Measurements from ENCODE around the gene ENPP6. TPM values are rescaled to one million over a fixed set of nuclear protein-coding genes. Genes with fewer than 3 reads are reported as not detected.

ENPP6 gene
- total and polyA plus RNA-seq, 2 experiments from 2014 or later: 0.11 TPM; not detected in 1

DNA sequence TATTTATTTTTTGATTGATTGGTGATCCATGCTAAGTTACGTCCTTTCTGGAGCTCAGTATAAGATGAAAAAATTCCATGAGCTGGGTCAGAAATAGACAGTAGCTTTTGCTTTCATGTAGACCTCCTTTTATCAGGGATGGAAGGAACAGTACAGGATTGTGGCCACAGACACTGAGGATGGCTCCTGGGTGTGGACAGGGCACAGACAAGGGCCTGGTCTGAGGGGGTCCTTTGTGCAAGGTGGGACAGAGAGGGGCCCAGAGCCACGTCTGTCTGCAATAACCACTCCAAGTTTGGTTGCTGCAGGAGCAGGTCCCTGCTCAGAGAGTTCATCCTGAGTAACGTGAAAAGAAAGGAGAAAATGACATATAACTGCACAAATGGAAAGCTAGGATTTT lies 127.1 kb downstream of the ENPP6 start:
- Histone ChIP-seq H3K4me3 (no peak overlapping the region), H3K79me2 (replicated peaks; ENCODE audit: insufficient read depth) (no peaks in the 10 kb centered on the region), H3F3A (replicated peaks; ENCODE audit: low read depth) (no peaks in the 10 kb centered on the region), H3K27ac (ENCODE audit: low read depth) (no peak overlapping the region), H3K4me2 (no peak overlapping the region), H3K36me3 (ENCODE audit: insufficient read depth) (no peaks in the 10 kb centered on the region), H3K9me2 (ENCODE audit: insufficient read depth) (no peaks in the 10 kb centered on the region), H2AFZ (no peak overlapping the region), H4K20me1 (replicated peaks; ENCODE audit: insufficient read depth) (no peaks in the 10 kb centered on the region), H3K4me1 (ENCODE audit: insufficient read depth) (no peaks in the 10 kb centered on the region), H3K27me3 (ENCODE audit: insufficient read depth) (no peaks in the 10 kb centered on the region)
- TF ChIP-seq ZNF114 (CRISPR knock-in tag; IDR thresholded peaks at IDR 0.05) (no peak), POLR2AphosphoS5 (IDR thresholded peaks at IDR 0.05; ENCODE audit: low read depth) (no peak)
- TF ChIP-seq, protein P1, sequence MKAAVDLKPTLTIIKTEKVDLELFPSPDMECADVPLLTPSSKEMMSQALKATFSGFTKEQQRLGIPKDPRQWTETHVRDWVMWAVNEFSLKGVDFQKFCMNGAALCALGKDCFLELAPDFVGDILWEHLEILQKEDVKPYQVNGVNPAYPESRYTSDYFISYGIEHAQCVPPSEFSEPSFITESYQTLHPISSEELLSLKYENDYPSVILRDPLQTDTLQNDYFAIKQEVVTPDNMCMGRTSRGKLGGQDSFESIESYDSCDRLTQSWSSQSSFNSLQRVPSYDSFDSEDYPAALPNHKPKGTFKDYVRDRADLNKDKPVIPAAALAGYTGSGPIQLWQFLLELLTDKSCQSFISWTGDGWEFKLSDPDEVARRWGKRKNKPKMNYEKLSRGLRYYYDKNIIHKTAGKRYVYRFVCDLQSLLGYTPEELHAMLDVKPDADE (IDR thresholded peaks at IDR 0.05): no peak
- TF ChIP-seq, protein P2, sequence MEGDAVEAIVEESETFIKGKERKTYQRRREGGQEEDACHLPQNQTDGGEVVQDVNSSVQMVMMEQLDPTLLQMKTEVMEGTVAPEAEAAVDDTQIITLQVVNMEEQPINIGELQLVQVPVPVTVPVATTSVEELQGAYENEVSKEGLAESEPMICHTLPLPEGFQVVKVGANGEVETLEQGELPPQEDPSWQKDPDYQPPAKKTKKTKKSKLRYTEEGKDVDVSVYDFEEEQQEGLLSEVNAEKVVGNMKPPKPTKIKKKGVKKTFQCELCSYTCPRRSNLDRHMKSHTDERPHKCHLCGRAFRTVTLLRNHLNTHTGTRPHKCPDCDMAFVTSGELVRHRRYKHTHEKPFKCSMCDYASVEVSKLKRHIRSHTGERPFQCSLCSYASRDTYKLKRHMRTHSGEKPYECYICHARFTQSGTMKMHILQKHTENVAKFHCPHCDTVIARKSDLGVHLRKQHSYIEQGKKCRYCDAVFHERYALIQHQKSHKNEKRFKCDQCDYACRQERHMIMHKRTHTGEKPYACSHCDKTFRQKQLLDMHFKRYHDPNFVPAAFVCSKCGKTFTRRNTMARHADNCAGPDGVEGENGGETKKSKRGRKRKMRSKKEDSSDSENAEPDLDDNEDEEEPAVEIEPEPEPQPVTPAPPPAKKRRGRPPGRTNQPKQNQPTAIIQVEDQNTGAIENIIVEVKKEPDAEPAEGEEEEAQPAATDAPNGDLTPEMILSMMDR (conservative IDR thresholded peaks at IDR 0.05; ENCODE audit: low read depth in 2 of 2): no peak
- peaks cover 5% of the 10 kb centered on the region; the same call in 2 of the 3 replicates for H3K9me3 Mint-ChIP-seq
- no peak overlapping the region for H3K27ac Mint-ChIP-seq
- H3K27me3 Mint-ChIP-seq (ENCODE audit: insufficient read depth, low read depth, poor library complexity): peaks cover 2% of the 10 kb centered on the region
- ATAC-seq (no peak), DNase-seq (ENCODE audit: low spot score) (no peak)
- H3K4me1 Mint-ChIP-seq: no peaks in the 10 kb centered on the region
- H3K36me3 Mint-ChIP-seq (ENCODE audit: low read depth): no peaks in the 10 kb centered on the region
- H3K4me3 Mint-ChIP-seq: no peak overlapping the region

DNA sequence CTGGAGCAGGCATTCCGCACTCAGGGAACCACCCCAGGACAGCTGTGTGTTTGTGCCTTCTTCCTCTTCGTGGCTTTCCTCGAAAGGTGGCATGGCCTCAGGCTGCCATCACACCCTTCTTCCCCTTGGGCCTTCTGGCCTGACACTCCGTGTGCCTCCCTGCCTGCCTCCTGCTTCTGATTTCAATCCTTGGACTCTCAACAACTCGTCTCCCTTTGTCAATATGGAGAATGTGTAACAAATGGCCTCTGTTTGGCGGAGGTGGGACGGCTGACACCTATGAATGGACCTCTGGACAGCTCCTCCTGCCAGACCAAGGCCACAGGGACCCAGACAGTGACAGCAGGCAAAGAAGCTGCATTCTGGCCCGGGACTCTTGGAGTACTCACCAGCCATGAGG lies 137.0 kb downstream of the ENPP6 start:
- H2AFZ ChIP-seq: no peak overlapping the region
- ATAC-seq (no peak), DNase-seq (ENCODE audit: low spot score) (no peak)
- Mint-ChIP-seq H3K27ac (no peak overlapping the region), H3K4me3 (no peak overlapping the region), H3K36me3 (ENCODE audit: low read depth) (no peaks in the 10 kb centered on the region), H3K4me1 (no peaks in the 10 kb centered on the region; the same call in 2 of the 3 replicates), H3K27me3 (ENCODE audit: insufficient read depth, low read depth, poor library complexity) (peaks cover 4% of the 10 kb centered on the region), H3K9me3 (no peaks in the 10 kb centered on the region)
- no peak overlapping the region for H3K4me3 ChIP-seq
- no peaks in the 10 kb centered on the region for H4K20me1 ChIP-seq (replicated peaks; ENCODE audit: insufficient read depth)
- no peaks in the 10 kb centered on the region for H3K36me3 ChIP-seq (ENCODE audit: insufficient read depth)
- H3K9me2 ChIP-seq (ENCODE audit: insufficient read depth): peaks cover 17% of the 10 kb centered on the region; the same call in 1 of the 2 replicates
- no peaks in the 10 kb centered on the region for H3K27me3 ChIP-seq (ENCODE audit: insufficient read depth)
- H3F3A ChIP-seq (replicated peaks; ENCODE audit: low read depth): no peaks in the 10 kb centered on the region
- H3K4me2 ChIP-seq: no peak overlapping the region
- H3K27ac ChIP-seq (ENCODE audit: low read depth): no peak overlapping the region
- H3K79me2 ChIP-seq (replicated peaks; ENCODE audit: insufficient read depth): no peaks in the 10 kb centered on the region
- no peaks in the 10 kb centered on the region for H3K4me1 ChIP-seq (ENCODE audit: insufficient read depth)
- TF ChIP-seq, protein P3, sequence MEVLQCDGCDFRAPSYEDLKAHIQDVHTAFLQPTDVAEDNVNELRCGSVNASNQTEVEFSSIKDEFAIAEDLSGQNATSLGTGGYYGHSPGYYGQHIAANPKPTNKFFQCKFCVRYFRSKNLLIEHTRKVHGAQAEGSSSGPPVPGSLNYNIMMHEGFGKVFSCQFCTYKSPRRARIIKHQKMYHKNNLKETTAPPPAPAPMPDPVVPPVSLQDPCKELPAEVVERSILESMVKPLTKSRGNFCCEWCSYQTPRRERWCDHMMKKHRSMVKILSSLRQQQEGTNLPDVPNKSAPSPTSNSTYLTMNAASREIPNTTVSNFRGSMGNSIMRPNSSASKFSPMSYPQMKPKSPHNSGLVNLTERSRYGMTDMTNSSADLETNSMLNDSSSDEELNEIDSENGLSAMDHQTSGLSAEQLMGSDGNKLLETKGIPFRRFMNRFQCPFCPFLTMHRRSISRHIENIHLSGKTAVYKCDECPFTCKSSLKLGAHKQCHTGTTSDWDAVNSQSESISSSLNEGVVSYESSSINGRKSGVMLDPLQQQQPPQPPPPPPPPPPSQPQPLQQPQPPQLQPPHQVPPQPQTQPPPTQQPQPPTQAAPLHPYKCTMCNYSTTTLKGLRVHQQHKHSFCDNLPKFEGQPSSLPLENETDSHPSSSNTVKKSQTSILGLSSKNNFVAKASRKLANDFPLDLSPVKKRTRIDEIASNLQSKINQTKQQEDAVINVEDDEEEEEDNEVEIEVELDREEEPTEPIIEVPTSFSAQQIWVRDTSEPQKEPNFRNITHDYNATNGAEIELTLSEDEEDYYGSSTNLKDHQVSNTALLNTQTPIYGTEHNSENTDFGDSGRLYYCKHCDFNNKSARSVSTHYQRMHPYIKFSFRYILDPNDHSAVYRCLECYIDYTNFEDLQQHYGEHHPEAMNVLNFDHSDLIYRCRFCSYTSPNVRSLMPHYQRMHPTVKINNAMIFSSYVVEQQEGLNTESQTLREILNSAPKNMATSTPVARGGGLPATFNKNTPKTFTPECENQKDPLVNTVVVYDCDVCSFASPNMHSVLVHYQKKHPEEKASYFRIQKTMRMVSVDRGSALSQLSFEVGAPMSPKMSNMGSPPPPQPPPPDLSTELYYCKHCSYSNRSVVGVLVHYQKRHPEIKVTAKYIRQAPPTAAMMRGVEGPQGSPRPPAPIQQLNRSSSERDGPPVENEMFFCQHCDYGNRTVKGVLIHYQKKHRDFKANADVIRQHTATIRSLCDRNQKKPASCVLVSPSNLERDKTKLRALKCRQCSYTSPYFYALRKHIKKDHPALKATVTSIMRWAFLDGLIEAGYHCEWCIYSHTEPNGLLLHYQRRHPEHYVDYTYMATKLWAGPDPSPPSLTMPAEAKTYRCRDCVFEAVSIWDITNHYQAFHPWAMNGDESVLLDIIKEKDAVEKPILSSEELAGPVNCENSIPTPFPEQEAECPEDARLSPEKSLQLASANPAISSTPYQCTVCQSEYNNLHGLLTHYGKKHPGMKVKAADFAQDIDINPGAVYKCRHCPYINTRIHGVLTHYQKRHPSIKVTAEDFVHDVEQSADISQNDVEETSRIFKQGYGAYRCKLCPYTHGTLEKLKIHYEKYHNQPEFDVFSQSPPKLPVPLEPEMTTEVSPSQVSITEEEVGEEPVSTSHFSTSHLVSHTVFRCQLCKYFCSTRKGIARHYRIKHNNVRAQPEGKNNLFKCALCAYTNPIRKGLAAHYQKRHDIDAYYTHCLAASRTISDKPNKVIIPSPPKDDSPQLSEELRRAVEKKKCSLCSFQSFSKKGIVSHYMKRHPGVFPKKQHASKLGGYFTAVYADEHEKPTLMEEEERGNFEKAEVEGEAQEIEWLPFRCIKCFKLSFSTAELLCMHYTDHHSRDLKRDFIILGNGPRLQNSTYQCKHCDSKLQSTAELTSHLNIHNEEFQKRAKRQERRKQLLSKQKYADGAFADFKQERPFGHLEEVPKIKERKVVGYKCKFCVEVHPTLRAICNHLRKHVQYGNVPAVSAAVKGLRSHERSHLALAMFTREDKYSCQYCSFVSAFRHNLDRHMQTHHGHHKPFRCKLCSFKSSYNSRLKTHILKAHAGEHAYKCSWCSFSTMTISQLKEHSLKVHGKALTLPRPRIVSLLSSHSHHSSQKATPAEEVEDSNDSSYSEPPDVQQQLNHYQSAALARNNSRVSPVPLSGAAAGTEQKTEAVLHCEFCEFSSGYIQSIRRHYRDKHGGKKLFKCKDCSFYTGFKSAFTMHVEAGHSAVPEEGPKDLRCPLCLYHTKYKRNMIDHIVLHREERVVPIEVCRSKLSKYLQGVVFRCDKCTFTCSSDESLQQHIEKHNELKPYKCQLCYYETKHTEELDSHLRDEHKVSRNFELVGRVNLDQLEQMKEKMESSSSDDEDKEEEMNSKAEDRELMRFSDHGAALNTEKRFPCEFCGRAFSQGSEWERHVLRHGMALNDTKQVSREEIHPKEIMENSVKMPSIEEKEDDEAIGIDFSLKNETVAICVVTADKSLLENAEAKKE (CRISPR knock-in tag; IDR thresholded peaks at IDR 0.05): no peak
- no peak for TF ChIP-seq ZNF331 (CRISPR knock-in tag; IDR thresholded peaks at IDR 0.05; ENCODE audit: low read depth)
- TF ChIP-seq EZH2phosphoT487 (IDR thresholded peaks at IDR 0.05; ENCODE audit: unreplicated experiment): no peak
- no peak for TF ChIP-seq ZNF114 (CRISPR knock-in tag; IDR thresholded peaks at IDR 0.05)
- TF ChIP-seq, protein P2 (conservative IDR thresholded peaks at IDR 0.05; ENCODE audit: low read depth in 2 of 2): no peak
- TF ChIP-seq CREB1 (CRISPR knock-in tag; IDR thresholded peaks at IDR 0.05; ENCODE audit: low read depth): no peak
- TF ChIP-seq STAT1 (IDR thresholded peaks at IDR 0.05; ENCODE audit: unreplicated experiment): no peak
- TF ChIP-seq NANOG (IDR thresholded peaks at IDR 0.05; ENCODE audit: borderline replicate concordance): no peak
- no peak for TF ChIP-seq JUNB (IDR thresholded peaks at IDR 0.05; ENCODE audit: unreplicated experiment)
